ENCODE data around the gene PDLIM7.

- no peak for TF ChIP-seq CEBPB (IDR thresholded peaks at IDR 0.05)
- no peak for TF ChIP-seq TCF12 (IDR thresholded peaks at IDR 0.05; ENCODE audit: low read depth)
- TF ChIP-seq EP300 (IDR thresholded peaks at IDR 0.05; ENCODE audit: borderline replicate concordance) = no peak
- TF ChIP-seq USF1 (IDR thresholded peaks at IDR 0.05) = no peak
- TF ChIP-seq, protein P1, sequence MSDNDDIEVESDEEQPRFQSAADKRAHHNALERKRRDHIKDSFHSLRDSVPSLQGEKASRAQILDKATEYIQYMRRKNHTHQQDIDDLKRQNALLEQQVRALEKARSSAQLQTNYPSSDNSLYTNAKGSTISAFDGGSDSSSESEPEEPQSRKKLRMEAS (IDR thresholded peaks at IDR 0.05) = no peak
- TF ChIP-seq REST (IDR thresholded peaks at IDR 0.05; ENCODE audit: low read depth) = no peak
- TF ChIP-seq TAF1 (IDR thresholded peaks at IDR 0.05; ENCODE audit: low read depth) = no peak
- 0 out of 2 replicates have a peak, but pooled peaks have one; percentile 8 for TF ChIP-seq RAD21 (IDR thresholded peaks at IDR 0.05; ENCODE audit: low read depth)
- TF ChIP-seq TEAD4 (IDR thresholded peaks at IDR 0.05) = no peak
- TF ChIP-seq NFIC (IDR thresholded peaks at IDR 0.05) = no peak
- no peak for TF ChIP-seq EGR1 (IDR thresholded peaks at IDR 0.05)
These were observed 9.4 kb downstream of the PDLIM7 start for GRCh38 chr5:177487975-177488374.
